DOHH2 (cell line): ENCODE results near the gene CFAP70.

Source experiments
- H3F3A ChIP-seq: fragments of 200-600 bp; sonication (generic), shearing (Covaris generic); 2 replicates; pipeline ENCODE4 v1.6.0; 2016; ENCODE audit warnings: antibody characterized with exemption, mild to moderate bottlenecking; ENCODE audit not compliant: control insufficient read depth, insufficient read depth
- H3K27ac ChIP-seq: fragments of 200-600 bp; sonication (generic); 2 replicates; pipeline ENCODE4 v1.5.1; 2014; ENCODE audit warnings: low read depth, mild to moderate bottlenecking, low read length, moderate library complexity
- H3K27me3 ChIP-seq: fragments of 200-600 bp; sonication (generic); 2 replicates; pipeline ENCODE4 v1.6.1; 2014; ENCODE audit warnings: mild to moderate bottlenecking, low read length, mixed read lengths; ENCODE audit not compliant: control insufficient read depth
- H3K36me3 ChIP-seq: fragments of 200-600 bp; sonication (generic); 2 replicates; pipeline ENCODE4 v1.6.1; 2014; ENCODE audit warnings: mild to moderate bottlenecking, low read length, moderate library complexity, mixed read lengths; ENCODE audit not compliant: control insufficient read depth
- H3K4me1 ChIP-seq: fragments of 200-600 bp; sonication (generic); 2 replicates; pipeline ENCODE4 v1.6.1; 2014; ENCODE audit warnings: mild to moderate bottlenecking, low read length, mixed read lengths; ENCODE audit not compliant: control insufficient read depth
- H3K4me2 ChIP-seq: fragments of 200-600 bp; sonication (generic); 2 replicates; pipeline ENCODE4 v1.6.0; 2014; ENCODE audit warnings: mild to moderate bottlenecking, low read length, moderate library complexity
- H3K4me3 ChIP-seq: fragments of 200-600 bp; sonication (generic); 2 replicates; pipeline ENCODE4 v1.5.1; 2014; ENCODE audit warnings: mild to moderate bottlenecking, low read length, mixed read lengths
- H3K79me2 ChIP-seq: fragments of 200-600 bp; sonication (generic); 2 replicates; pipeline ENCODE4 v1.6.1; 2014; ENCODE audit warnings: mild to moderate bottlenecking, low read length, mixed read lengths; ENCODE audit not compliant: control insufficient read depth
- H3K9me2 ChIP-seq: fragments of 200-600 bp; sonication (generic); replicated peaks from 2 replicates; pipeline ENCODE4 v1.6.1; 2014; ENCODE audit warnings: mild to moderate bottlenecking, low read length, mixed read lengths; ENCODE audit not compliant: control insufficient read depth
- H3K9me3 ChIP-seq: fragments of 200-600 bp; sonication (generic); 2 replicates; pipeline ENCODE4 v1.6.1; 2014; ENCODE audit warnings: antibody characterized with exemption, low read length, mixed read lengths; ENCODE audit not compliant: control insufficient read depth, insufficient read depth
- H4K20me1 ChIP-seq: fragments of 200-600 bp; sonication (generic); 2 replicates; pipeline ENCODE4 v1.6.0; 2014; ENCODE audit warnings: low read depth, mild to moderate bottlenecking, antibody characterized with exemption, low read length, moderate library complexity; ENCODE audit not compliant: control insufficient read depth, insufficient read depth
- EZH2phosphoT487 ChIP-seq: fragments of 200-600 bp; sonication (generic); IDR thresholded peaks from 2 replicates; pipeline ENCODE4 v1.6.1; 2017; ENCODE audit warnings: borderline replicate concordance, mild to moderate bottlenecking, antibody characterized with exemption, low read length, moderate library complexity, mixed read lengths
- TF ChIP-seq, protein P1 (sequence below): fragments of 200-600 bp; sonication (generic); IDR thresholded peaks from one replicate; pipeline ENCODE4 v1.5.1; 2014; ENCODE audit warnings: antibody characterized with exemption, mild to moderate bottlenecking, low read depth, low read length; ENCODE audit not compliant: poor library complexity, severe bottlenecking

Gene CFAP70

GRCh38 chr10:73388228-73388627, 29.6 kb upstream of the CFAP70 start:
- H3K4me1 ChIP-seq: no peaks in the 10 kb centered on the region
- H3K4me3 ChIP-seq: no peak overlapping the region
- H3K4me2 ChIP-seq: no peak overlapping the region
- no peaks in the 10 kb centered on the region for H3F3A ChIP-seq
- H3K36me3 ChIP-seq: peaks cover 34% of the 10 kb centered on the region
- TF ChIP-seq, protein P1, sequence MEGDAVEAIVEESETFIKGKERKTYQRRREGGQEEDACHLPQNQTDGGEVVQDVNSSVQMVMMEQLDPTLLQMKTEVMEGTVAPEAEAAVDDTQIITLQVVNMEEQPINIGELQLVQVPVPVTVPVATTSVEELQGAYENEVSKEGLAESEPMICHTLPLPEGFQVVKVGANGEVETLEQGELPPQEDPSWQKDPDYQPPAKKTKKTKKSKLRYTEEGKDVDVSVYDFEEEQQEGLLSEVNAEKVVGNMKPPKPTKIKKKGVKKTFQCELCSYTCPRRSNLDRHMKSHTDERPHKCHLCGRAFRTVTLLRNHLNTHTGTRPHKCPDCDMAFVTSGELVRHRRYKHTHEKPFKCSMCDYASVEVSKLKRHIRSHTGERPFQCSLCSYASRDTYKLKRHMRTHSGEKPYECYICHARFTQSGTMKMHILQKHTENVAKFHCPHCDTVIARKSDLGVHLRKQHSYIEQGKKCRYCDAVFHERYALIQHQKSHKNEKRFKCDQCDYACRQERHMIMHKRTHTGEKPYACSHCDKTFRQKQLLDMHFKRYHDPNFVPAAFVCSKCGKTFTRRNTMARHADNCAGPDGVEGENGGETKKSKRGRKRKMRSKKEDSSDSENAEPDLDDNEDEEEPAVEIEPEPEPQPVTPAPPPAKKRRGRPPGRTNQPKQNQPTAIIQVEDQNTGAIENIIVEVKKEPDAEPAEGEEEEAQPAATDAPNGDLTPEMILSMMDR: no peak
- no peak for TF ChIP-seq EZH2phosphoT487
- no peaks in the 10 kb centered on the region for H4K20me1 ChIP-seq
- H3K27ac ChIP-seq: no peak overlapping the region
- no peaks in the 10 kb centered on the region for H3K9me3 ChIP-seq
- no peaks in the 10 kb centered on the region for H3K9me2 ChIP-seq
- H3K79me2 ChIP-seq: no peaks in the 10 kb centered on the region
- H3K27me3 ChIP-seq: no peaks in the 10 kb centered on the region

GRCh38 chr10:73386583-73386982, 27.9 kb upstream of the CFAP70 start:
- H3K27me3 ChIP-seq: no peaks in the 10 kb centered on the region
- no peak overlapping the region for H3K27ac ChIP-seq
- H3K9me3 ChIP-seq: no peaks in the 10 kb centered on the region
- no peaks in the 10 kb centered on the region for H4K20me1 ChIP-seq
- H3K4me2 ChIP-seq: no peak overlapping the region
- H3K79me2 ChIP-seq: no peaks in the 10 kb centered on the region
- H3K9me2 ChIP-seq: no peaks in the 10 kb centered on the region
- H3K4me1 ChIP-seq: no peaks in the 10 kb centered on the region
- TF ChIP-seq, protein P1: no peak
- TF ChIP-seq EZH2phosphoT487: no peak
- peaks cover 42% of the 10 kb centered on the region for H3K36me3 ChIP-seq
- H3F3A ChIP-seq: no peaks in the 10 kb centered on the region
- no peak overlapping the region for H3K4me3 ChIP-seq

- Histone ChIP-seq H3K27me3 (no peaks in the 10 kb centered on the region), H3F3A (no peaks in the 10 kb centered on the region), H3K36me3 (peaks cover 53% of the 10 kb centered on the region), H3K79me2 (no peaks in the 10 kb centered on the region), H3K9me3 (no peaks in the 10 kb centered on the region), H3K9me2 (no peaks in the 10 kb centered on the region), H3K4me2 (no peak overlapping the region), H3K27ac (no peak overlapping the region), H3K4me1 (no peaks in the 10 kb centered on the region), H4K20me1 (no peaks in the 10 kb centered on the region), H3K4me3 (no peak overlapping the region)
- no peak for TF ChIP-seq EZH2phosphoT487
- TF ChIP-seq, protein P1: no peak
Observed at GRCh38 chr10:73379064-73379748, 20.5 kb upstream of the CFAP70 start.
